DMS79 treated with DMSO at 0.1 percent for 48 hours (cell line): ENCODE data around the gene METTL25B.
A peak's percentile ranks its signal among the peaks of the same experiment; 100 is the strongest.

Experiments used
- DNase-seq: peaks from one replicate; lab custom pipeline; 2025; lab: John Stamatoyannopoulos, UW

The METTL25B gene

DNA sequence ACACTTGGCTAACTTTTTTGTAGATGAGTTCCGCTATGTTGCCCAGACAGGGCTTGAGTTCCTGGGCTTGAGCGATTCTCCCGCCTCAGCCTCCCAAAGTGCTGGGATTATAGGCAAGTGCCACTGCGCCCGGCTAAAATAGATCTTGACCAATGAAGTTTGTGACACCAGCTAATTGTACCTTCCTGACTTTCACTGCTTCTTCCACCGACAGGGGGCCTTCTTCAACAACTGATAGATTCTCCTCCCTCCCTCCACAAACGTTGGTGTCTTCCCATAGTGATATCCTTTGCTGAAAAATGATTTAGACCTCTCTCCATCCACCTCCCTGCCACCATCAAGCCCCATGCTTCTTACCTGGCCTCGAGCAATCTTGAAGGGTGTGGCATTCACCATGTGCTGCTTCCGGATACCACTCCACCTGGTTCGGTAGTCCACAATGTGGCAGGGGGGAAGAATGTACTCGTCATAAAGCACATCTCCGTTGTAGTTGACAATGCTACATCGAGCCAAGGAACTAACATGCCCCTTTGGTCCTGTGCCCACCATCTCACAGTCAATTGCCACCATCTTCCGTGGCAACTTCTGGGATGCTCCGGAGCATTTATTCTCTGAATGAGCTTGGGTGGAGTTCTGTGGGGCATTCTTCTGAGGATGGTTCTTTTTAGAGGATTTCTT, 1.6 kb upstream of the METTL25B start:
- DNase-seq, result peak; percentile 17

DNA sequence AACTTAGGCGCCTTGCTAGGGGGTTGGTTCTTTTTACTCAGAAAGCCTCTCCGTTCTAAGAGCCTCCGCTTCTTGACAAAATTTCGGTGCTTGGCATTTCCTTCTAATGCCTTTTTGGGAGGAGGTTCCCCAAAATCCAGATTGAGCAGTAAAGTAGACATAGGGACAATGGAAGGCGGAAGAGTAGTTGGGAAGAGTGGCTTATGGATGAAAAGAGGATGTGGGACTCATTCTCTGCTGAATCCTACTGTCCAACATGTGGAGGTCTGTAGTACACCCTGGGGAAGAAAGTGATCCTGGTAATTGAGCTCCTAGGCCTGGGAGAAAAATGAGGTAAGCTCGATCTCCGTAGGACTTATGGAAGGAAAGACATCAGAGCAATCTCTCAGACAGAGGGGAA, 777 bp upstream of the METTL25B start:
- no peak for DNase-seq

DNA sequence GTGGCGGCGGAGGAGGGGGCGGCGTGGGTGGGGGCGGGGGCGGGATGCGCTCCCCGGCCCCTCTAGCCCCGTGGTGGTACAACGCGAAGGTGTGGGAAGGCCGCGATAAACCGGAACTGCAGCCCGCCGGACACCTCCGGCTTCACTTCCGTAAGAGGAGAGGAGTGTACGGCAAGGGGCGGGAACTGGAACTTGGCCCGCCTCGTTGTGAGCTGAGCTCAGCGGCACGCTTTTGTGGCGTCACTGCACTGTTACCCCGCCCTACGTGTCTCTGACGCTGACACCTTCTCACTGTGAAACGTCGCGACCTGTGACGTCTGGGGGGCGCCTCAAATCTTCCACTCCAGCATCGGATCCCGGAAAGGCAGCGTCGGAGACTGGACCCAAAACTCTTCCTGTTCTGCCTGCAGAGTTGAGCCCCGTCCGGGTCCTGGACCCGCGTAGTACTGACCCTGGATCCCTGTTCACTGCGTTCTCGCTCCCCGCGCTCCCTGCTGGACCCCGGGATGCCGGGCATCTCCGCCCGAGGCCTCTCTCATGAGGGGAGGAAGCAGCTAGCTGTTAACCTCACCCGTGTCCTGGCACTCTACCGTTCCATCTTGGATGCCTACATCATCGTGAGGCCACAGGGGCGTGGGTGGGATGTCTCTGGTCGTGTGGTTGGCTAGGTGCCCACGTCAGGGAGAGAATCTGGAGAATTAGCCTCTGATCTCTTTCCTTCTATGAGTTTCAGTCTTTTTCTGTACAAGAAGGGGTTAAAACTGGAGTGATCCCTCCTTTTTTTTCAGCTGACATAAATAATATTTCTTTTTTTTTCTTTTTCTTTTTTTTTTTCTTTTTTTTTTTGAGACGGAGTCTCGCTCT, 562 bp downstream of the METTL25B start, which contains the start of gene ISG20L2:
TSS of gene ISG20L2 (minus strand) at position 168 of the 864 bp plus-strand sequence. CDS start 1,114 bp downstream, outside the sequence.
- peak; percentile 97 for DNase-seq

DNA sequence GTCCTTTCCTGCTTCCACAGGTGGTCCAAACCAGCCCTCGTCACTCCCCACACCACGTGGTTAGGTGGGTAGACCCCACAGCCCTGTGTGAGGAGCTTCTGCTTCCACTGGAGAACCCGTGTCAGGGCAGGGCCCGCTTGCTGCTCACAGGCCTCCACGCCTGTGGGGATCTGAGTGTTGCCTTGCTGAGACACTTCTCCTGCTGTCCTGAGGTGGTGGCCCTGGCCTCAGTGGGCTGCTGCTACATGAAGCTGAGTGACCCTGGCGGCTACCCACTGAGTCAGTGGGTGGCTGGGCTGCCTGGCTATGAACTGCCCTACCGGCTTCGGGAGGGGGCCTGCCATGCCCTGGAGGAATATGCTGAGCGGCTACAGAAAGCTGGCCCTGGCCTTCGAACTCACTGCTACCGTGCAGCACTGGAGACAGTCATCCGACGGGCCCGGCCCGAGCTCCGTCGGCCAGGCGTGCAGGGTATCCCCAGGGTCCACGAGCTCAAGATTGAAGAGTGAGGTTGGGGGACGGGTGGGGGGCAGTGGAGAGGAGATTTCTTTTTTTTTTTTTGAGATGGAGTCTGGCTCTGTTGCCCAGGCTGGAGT, 5.8 kb downstream of the METTL25B start:
- no peak for DNase-seq

DNA sequence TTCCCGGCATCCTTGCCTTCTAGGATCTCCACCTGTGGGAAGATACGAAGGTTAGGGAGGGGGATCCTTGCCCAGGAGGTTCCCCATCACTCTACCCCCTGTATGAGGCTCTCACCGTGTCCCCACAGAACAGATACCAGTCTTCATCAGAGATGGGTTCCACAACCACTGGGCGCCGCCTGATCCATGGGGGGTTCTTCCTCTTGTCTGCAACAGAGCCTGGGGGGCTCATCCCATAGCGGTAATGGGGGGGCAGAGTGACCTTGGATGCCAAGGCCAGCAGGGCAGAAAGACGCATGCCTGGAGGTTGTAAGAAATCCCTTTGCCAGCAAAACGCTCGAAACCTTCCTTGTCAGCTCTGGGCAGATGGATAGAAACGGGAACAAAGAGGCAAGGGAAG, 10.1 kb downstream of the METTL25B start:
- no peak for DNase-seq

DNA sequence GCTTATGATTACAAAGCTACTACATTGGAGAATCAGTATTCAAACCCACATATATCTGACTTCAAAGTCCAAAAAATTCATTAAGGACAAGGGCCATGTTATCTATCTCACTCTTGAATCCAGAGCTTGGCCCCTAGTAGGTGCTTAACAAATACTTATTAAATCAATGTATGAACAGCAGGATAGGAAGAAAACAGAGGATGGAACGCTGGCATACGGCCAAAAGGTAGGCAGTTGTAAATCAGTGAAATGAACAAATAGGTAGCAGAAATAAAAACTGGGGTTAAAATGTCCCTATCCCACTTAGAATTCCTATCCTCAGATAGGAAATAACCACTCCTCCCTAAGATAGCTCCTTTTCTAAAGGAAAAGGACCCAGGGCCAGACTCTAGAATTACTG, 10.6 kb downstream of the METTL25B start:
- no peak for DNase-seq

DNA sequence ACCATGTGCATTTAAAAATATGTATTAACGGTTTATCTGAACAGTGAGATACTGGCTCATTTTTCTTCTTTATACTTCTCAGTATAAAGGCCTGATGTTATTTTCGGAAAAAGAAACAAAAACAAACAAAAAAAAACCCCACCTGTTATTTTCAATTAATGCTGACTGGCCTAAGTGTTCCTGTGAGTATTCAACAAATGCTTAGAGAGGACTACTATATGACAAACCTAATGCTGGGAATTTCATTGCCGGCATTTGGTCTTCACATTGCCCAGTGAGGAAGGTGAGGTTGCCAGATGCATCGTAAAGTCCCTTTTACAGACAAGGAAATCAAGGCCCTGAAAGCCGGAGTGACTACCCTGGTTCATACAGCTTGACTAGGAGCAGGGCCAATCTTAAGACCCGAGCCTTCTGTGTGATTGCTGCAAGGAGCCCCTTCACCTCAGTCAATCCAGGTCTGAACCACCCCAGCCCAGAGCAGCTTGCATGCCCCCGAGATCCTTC, 12.0 kb downstream of the METTL25B start:
- DNase-seq, result no peak

DNA sequence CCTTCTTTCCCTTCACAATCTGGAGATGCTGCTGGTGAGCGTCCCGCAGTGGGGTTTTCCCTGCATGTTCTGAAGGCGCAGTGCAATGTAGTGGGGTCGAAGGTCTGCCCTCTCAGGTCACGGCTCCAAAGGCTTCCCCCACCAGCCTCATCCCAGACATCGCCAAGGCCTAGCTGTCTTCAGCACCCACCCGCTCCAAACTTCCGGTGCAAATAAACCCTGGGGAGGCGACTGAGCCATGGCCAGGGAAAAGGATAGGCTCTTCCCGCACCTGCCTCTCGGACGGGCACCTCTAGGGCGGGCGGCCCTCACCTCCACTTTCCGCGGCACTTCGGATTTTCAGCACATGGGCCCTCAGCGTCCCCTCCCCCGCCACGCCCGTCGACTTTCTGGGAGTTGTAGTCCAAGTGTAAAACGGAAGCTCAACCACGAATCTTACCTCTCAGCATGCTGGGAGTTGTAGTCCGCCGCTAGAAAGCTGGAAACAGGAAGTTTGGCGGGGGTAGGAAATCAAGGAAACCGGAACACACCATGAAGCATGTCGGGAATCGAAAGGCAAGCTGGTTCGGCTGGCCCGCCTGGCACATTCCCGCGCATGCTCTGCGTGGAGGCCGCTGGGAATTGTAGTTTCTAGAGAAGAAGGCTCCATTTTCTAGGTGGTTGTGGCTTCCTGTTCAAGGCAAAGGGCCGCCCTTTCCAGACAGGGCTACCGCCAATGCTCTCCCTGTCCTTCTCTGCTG, 12.6 kb downstream of the METTL25B start, which contains the start of gene MRPL24:
TSS of gene MRPL24 (minus strand) at position 348 of the 740 bp plus-strand sequence. CDS start 2,384 bp downstream, outside the sequence.
- DNase-seq, result peak; percentile 99

DNA sequence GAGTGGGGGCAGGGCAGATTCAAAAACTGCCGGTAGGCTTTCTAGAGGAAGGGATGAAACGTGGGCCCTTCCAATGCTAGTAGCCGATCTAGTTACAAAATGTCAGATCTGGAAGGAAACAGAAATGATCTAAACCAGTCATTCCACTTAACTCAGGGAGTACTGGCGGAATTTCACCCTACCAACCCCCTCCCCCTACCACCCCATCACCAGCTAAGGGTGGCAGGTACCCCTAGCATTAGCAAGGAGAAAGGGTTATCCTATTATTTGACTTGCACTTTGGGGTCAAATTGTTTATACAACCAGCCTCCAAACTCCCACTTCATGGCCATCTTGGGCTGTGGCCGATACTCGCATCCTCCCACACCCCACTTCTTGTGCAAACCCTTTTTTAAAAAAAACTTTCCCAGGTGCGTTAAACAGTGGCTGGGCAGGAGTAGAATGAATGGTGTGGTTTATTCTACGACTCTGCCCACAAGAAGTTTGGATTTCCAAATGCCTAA, 13.3 kb downstream of the METTL25B start:
- no peak for DNase-seq

DNA sequence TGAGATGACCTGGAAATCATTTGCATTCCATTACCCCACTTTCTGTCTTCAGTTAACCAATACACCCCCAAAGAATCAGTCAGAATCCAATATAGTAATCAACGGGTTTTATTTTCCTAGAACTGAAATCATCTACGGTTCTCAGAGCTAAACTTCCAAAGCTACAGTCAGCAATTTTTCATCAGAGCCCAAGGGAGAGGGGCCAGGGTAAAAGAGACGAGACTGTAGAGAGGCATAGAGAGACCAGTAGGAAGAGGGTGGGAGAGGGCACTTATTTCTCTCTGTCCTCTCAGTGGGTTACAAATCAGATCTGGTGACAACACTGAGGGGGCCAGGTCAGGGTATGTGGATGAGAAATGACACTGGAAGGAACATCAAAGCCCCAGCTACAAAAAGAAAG, 13.7 kb downstream of the METTL25B start:
- DNase-seq, result no peak

DNA sequence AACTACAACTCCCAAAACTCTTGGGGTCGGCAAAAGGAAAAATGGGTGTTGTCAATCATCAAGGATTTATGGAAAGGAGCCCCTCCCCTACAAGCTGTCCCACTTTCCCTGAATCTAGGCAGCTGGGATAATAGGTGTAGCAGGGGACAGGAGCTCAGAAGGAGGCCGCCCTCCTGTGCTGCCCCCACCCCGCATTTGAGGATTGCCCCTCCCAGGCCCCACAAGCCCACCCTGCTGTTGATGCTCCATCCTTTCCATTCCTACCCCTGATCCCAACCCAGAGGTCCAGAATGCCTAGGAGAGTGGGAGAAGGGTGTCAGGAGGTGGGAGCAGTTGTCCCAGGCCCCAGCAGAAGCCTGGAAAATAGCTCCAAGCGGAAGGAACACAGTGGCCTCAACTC, 14.5 kb downstream of the METTL25B start:
- no peak for DNase-seq

DNA sequence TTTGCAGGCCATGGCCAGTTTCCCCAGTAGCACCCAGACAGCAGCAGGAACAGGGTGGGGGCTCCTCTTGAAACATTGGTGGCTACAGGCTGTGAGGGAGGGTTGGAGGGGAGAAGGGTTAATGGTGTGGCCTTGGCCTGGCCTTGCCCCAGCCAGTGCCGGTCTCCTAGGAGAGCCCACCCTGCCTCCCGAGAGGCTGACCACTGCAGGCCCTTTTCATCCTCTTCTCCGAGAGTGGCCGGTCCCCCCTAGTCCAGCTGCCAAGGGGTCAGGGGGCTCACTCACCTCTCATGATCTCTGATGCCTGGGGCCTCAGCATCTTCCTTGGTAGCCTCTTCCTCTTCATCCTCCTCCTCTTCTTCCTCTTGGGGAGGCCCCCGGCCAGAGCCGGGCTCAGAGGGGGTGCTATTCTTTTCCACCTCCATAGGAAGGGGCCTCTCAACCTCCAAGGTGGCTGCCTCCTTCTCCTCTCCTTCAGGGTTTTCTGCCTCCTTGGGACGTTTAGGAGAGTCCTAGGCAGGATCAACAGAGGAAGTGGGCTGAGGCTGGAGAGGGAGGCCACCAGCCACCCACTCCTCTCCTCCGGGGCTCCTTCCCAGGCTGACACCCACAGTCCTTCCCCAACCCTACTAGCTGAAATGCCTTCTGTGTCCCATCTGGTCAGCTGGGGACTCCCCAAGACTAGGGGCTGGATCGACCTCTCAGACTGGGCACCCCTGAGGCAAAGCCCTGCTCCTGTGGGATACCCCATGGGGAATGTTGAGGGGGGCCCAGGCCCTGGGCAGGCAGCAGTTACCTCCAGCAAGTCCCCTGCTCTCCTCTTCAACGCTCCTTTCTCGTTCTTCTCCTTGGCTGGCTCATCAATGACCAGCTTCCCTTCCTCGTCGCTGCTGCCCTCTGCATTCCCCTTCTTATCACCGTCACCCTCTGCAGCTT, 15.4 kb downstream of the METTL25B start:
- DNase-seq, result no peak

DNA sequence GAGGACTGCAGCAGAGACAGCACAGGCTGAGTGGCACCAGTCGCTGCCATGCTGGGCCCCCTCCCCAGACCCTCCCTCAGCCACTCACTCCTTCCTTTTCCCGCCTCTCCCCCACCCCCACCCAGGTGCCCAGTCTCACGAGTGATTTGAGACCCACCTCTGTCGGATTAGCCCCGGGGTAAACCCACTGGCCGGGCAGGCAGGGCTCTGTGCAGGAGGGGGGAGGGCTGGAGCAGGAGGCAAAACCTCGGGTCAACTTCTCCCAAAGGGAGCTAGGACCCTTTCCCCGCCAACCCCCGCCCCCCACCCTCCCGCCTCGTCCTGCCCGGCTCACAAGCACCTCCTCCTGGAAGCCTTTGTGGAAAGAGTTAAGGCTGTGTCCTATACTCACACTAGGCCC, 16.1 kb downstream of the METTL25B start:
- DNase-seq, result no peak

DNA sequence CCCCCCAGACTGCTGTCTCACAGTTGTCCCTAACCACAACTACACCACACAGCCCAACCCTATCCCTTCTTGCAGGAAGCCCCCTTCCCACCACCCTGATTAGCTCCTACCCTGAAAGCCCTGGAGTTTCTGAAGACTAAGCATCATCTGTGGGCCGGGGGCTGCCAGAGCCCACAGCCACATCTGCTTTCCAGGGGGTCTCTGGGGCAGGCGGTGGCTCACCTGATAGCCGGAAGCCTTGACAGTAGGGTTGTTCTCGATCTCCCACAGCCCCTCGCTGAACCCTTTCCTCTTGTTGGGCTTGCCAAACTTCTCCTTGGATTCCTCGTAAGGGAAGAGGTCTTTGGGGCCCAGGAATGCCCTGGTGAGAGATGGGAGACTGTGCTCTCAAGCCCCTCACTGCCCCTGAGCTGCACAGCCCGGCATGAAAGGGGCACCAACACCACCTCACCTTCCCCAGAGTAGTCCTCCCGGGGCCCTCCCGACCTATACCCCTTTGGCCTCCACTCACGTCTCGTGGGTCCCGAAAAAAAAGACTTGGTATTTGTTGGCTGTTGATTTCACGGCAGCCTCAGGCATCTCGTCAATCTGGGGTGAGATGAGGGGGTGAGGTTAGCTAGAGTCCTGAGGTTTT, 16.6 kb downstream of the METTL25B start:
- DNase-seq, result no peak

DNA sequence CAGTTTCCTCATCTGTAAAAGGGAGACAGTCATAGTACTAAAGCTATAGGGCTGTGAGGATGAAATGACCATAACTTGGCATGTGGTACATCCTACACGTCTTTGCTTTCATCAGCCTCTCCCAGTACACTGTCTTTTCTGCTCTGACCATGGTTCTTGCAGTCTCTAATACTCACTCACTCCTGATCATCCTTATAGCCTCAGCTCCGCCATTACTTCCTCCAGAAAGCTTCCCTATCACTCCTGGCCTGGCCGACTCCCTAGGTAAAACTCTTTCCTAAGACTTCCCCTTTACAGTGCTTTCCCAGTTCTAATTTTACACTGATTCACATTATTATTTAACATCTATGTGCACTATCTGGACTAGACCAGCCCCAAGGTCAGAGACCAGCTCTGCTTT, 17.6 kb downstream of the METTL25B start:
- DNase-seq, result no peak

DNA sequence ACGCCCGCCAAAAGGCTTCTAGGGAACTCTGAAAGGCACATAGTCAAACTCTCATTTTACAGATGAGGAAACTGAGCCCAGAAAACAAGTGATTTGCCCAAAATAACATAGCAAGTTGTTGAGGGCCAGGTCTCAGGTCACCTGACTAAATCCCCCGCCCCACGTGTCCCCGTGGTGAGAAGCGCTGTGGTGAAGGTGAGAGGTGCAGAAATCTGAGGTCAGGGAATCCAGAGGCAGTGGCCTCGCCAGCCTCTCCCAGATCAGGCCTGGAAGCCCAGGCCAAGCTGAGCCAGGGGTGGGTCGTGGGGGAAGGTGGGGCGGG, 18.1 kb downstream of the METTL25B start:
- DNase-seq, result no peak

DNA sequence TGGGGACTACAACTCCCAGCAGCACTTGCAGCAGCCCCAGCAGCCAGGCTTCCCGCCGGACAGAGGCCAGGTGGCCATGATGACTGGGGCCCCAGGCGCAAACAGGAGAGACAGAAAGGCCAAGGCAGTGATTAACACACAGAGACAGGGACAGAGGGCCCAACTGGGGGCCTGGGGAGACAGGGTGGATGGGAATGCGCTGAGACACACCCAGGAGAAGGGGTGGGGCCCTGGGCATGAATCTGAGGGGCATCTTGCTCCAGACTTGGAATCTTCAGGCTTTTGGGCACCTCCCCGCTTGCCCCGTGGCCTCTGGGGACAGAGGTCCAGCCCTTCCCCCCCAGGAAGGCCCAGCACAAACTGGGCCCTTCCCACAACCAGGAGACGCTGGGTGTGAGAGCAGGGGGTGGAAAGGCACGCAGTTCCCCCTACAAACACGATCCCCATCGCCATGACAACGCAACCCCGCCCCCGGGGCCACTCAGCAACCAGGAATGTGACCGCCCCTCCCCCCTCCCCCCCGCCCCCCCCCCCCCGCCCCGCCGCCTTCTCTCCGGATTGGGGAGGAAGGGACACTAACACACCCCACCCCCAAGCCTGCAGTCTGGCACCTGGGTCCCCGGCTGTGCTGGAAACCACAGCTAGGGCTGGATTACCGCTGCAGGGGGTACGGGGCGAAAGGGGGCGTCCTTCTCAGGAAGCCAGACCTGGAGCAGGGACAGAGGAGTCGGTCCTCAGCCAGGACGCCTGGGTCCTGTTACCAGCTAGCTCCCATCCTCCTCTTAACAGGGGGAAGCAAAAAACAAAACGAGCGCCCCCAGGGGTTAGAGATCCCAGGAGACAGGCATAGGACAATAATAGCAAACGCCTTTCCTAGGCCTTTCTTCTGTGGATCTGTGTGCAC, 18.7 kb downstream of the METTL25B start:
- peak; percentile 40 for DNase-seq

DNA sequence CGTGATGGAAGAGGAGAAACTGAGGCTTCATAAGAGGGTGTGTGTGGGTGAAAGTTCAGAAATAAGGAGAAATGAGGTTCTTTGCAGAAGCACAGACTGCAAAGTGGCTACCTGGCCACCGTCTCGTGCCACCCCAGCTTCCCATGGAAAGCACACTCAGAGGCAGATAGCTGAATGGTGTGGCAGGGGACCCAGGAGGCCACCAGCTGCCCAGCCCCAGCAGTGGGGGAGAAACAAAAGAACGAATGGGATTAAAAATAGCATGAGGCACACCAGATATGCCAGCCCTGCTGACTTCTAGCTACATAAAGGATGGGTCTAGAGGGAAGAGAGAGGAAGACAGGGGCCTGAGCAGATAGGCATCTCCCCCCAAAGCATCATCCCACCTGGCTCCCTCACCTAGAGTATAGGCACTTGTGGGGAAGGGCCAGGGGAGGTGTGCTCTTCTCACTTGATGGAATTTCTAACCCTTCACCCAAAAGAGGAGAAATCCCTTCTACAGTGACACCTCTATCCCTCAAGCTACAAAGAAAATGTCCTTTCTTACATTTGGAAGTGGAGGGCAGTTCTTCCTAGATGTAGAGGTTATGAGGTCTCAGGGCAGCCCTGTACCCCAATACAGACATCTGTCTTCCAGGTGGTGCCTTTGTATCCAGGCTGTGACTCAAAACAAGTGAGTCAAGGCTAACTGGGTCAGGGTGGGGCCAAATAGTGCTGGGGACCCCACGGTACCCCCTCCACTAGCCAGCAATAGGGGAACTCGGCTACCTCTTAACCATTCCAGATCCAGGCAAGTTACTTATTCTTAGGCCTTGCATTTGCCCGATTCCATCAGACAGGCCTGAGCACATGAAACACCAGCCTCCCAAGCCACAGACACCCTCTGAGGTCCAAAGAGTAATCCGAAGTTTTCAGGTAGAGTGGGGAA, 19.7 kb downstream of the METTL25B start:
- DNase-seq, result no peak
